ENCODE data around the gene IGFALS.

GRCh38 chr16:1832838-1833454 lies 39.4 kb upstream of the IGFALS start:
- TF ChIP-seq POLR2AphosphoS5 (IDR thresholded peaks at IDR 0.05) (no peak), CTCF (IDR thresholded peaks at IDR 0.05) (no peak), POLR2A (IDR thresholded peaks at IDR 0.05) (no peak)

All from breast epithelium (tissue), 3 donors.